TTC549 (cell line): Measurements from ENCODE around the gene NTNG2.

Source experiments
- FAIRE-seq: peaks from 2 replicates; lab custom pipeline; 2012; peaks lifted over from hg19 to GRCh38; lab: Jason Lieb, UNC

The NTNG2 gene

DNA sequence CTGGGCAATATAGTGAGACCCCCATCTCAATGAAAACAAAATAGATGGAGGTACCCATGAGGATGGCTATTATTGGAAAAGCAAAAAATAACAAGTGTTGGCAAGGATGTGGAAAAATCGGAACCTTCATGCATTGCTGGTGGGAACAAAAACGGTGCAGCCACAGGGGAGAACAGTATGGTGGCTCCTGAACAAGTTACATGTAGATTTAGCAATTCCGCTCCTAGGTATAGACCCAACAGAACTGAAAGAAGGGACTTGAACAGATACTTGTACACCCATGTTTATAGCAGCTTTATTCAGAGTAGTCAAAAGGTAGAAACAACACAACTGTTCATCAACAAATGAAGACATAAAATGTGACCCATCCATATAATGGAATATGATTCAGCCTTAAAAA, 43.0 kb downstream of the NTNG2 start:
- no peak for FAIRE-seq

- no peak for FAIRE-seq
Measured at GRCh38 chr9:132207215-132207614, 45.4 kb downstream of the NTNG2 start.

- no peak for FAIRE-seq
Measured at GRCh38 chr9:132207839-132208615, 46.2 kb downstream of the NTNG2 start.

- FAIRE-seq, result no peak
Measured at GRCh38 chr9:132209228-132209627, 47.4 kb downstream of the NTNG2 start.

- no peak for FAIRE-seq
Measured at GRCh38 chr9:132210472-132211145, 48.8 kb downstream of the NTNG2 start.

DNA sequence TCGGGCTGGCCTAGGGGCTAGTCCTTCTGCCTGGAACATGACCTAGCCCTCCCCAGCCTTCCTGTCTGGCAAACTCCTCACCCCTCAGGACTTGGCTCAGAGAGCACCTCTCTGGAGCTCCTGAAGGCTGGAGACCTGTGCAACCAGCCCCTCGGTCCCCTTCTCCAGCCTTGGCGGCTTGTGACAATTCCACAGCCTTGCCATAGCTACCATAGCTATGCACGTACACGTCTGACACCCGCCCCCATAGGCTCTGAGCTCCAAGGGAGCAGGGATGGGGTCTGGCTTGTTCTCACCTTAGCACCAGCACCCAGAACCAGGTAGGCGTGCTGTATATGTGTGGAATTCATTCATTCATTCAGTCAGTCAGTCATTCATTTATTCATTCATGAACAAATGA, 49.7 kb downstream of the NTNG2 start:
- FAIRE-seq, result no peak

DNA sequence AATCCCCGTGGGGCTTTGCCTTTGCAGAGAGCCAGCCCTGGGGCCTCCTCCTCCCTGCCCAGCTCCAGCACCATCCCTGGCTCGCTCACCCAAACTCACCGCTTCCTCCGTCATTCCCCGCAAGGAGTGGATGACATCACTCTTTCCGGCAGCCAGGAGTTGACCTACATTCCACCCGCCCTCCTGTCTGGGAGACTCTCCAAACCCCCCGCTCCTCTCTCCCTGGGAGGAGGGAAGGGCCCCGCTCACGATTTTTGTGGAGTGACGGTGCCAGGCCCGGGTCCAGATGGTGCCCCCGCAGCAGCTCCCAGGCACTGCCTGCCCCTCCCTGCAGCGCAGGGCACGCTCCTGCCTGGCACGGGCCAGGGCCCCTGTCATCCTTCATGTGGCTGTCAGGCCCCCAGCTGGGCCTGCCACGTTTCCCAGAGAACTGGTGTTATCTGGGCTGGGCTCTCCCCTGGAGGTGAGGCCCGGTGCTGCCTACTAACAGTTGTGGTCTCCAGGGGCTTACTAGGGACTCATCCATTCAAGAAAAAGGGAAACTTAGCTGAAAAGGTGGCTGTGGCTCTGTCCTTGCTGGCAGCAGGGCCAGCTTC, 52.3 kb downstream of the NTNG2 start:
- no peak for FAIRE-seq

DNA sequence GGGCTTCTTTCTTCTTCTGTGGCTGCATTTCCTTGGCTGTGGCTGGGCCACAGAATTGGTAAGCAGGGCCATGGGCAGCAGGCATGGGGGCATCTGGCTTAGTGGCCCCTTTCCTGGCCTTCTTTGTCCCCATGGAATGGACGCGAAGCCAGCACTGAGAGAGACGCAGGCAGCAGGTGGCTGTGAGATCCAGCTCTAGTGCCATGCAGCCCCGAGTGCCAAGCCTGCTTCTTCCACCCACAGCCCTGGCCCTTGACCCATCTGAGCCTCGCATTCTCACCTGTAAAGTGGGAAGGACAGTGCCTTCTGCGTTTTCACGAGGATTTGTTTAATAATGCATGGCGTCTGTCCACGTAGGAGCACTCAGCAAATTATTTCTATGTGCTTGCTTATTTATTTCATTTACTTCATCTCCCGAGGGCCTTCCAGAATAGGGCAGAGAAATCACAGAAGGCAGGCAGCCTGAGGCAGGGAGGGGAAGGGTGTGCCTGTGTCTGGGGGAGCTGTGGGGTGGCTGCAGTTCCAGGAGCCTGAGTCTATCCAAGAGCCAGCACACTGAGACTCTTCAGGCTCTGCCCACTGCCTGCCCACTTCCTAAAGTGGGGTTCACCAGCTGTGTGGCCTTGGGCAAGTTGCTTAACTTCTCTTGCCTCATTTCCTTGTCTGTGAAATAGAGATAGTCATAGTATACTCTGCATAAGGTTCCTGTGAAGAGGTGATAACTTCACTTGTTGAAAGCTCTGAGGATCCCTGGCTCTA, 55.2 kb downstream of the NTNG2 start:
- FAIRE-seq, result no peak

DNA sequence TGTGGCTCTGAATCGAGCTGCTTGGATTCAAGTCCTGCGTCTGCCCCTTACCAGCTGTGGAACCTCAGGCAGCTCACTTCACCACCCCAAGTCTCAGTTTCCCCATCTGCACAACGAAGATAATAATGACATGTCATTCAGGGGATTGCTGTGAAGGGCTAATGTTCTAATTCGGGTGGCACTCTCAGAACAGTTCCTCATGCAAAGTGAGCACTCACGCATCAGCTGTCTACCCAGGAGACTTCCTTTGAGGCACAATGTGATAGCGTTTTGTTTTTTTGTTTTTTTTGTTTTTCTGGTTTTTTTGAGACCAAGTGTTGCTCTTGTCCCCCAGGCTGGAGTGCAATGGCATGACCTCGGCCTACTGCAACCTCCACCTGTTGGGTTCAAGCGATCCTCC, 56.4 kb downstream of the NTNG2 start:
- no peak for FAIRE-seq

DNA sequence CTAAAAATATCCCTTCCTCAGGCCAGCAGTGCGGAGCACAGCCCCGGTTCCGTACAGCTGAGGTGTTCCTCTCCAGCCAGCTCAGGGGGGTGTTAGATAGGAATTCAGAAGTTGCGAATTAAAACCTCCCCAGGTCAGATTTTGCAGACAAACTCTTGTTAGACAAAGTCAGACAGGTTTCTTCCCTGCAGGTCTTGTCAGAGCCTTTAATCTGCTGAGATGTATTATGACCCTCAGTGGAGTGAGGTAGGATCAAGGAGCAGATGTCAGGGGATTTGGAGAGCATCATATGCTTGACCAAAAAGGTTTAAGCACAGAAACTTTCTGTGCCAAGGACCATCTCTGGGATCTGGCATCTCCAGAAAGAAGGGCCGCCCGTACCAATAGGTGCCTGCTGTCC, 60.1 kb downstream of the NTNG2 start:
- FAIRE-seq, result no peak

- FAIRE-seq, result no peak
Measured at GRCh38 chr9:132224645-132225044, 62.8 kb downstream of the NTNG2 start.

GRCh38 chr9:132226571-132227430, 64.9 kb downstream of the NTNG2 start:
- no peak for FAIRE-seq

- FAIRE-seq, result no peak
Measured at GRCh38 chr9:132228062-132228461, 66.2 kb downstream of the NTNG2 start.

DNA sequence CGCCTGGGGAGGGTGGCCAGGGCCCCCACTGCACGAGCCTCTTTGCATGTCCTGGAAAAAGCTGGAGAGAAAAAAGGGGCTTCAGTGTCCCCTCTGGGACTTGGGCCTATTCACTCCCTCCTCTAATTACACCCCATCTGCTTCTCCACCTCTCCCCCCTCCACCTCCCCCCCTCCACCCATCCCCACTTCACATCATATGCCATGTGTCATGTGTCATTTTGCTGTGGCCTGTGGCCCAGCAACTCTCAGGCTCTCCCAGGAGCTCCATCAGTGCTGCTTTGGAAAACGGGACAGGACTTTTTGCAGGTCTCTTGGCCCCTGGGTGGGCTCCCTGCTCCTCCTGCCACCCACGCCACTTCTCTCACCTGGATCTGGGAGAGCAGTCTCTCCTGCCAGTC, 68.7 kb downstream of the NTNG2 start:
- FAIRE-seq, result no peak

DNA sequence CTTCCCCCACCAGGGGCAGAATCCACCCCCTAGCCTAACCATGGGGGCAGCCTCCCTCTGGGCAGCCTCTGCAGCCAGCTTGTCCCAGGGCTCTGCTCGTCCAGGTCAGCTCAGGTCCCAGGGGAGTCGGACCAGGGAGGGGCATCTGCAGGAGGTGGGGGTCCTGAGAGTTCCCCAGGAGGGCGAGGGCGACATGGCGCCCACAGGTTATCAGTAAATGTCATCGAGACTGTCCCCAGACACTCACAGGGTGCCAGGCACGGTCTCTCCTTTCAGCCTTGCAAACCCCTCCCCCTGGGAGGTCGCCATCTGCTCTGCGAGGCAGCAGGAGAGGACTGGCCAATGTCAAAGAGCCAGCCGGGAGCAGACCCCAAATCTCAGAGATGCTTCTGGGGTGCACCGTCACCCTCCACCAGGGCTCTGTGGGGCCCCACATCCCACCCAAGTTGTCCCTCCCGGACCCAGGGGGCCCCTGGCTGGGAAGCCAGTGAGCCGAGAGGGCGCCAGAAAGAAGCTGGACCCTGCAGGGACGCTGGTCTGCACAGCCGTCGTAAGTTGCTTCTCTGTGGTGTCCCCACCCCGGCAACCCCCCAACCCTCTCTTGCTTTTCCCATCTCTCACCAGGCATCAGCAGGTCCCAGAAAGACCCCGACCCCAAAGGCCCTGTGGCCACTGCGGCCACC, 69.3 kb downstream of the NTNG2 start:
- FAIRE-seq, result no peak

DNA sequence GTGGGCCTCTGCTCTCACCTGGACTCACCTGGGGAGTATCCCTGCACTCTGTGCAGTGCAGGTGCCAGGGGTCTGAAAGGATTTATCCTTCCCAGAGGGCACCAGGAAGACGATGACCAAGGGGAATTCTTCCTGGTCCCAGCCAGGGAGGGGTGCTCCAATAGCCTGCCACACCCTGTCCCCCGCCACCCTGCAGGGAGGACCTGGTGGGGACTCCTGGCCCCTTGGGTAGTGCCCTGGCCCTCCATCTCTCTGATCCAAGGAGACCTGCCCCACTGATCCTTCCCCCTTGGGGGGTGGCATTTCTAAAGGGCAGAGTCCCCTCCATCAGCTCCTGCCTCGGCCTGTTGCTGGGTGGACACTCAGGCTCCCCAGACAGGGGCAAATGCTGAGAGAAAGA, 70.7 kb downstream of the NTNG2 start:
- no peak for FAIRE-seq

GRCh38 chr9:132233138-132233537, 71.3 kb downstream of the NTNG2 start:
- no peak for FAIRE-seq

DNA sequence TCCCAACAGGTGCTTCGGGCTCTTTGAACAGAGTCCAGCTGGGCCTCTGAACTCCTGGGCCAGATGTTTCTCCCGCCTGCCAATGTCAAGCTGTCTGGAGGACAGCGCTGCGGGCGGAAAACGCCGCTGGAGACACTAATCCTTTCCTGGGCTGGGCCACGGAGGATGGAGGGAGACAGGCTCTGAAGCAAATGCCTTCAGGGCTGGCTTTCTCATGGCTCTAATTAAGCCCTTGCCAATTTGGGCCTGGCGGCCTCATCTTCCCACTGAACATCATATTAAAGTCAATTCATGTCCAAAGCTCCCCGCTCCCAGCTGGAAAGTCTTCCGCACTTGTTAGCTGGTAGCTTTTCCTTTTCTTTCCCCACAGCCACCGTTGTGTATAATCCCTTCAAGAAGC, 72.7 kb downstream of the NTNG2 start:
- FAIRE-seq, result no peak

- no peak for FAIRE-seq
Measured at GRCh38 chr9:132235125-132235524, 73.3 kb downstream of the NTNG2 start.

- FAIRE-seq, result no peak
Measured at GRCh38 chr9:132235894-132236661, 74.2 kb downstream of the NTNG2 start.
